ENCODE results near the gene SLC7A7.

GRCh38 chr14:22803687-22803974 is 11.6 kb downstream of the SLC7A7 start:
- TF ChIP-seq EZH2 (IDR thresholded peaks at IDR 0.05; ENCODE audit: insufficient read depth, poor library complexity, severe bottlenecking) = no peak
- no peak for TF ChIP-seq EZH2phosphoT487 (IDR thresholded peaks at IDR 0.05; ENCODE audit: insufficient read depth, low read depth)

Data from GM23248 (cell line).